Body of pancreas (tissue), 4 donors: ENCODE results near the gene DNAH6.
"Not testable (repeated sequence)": the region's sequence is repeated elsewhere in the genome, so short reads cannot be mapped to it uniquely, and the experiment has no call there.

Source experiments
- POLR2A ChIP-seq, 3 donors: fragments of 450-650 bp; IDR thresholded peaks; one replicate each; pipeline ENCODE4 v1.6.1; 2016; ENCODE audit warnings: antibody characterized with exemption in 3 of 3, mild to moderate bottlenecking in 2 of 3
- TF ChIP-seq, protein P1 (sequence below), 7 experiments: fragments of 450-650 bp in 4 of 7; fragments of 200-600 bp in 3 of 7; sonication (generic) in 3 of 7; IDR thresholded peaks; one replicate each; pipeline ENCODE4 v1.5.1; 2016 to 2019; ENCODE audit warnings: antibody characterized with exemption in 7 of 7

DNA sequence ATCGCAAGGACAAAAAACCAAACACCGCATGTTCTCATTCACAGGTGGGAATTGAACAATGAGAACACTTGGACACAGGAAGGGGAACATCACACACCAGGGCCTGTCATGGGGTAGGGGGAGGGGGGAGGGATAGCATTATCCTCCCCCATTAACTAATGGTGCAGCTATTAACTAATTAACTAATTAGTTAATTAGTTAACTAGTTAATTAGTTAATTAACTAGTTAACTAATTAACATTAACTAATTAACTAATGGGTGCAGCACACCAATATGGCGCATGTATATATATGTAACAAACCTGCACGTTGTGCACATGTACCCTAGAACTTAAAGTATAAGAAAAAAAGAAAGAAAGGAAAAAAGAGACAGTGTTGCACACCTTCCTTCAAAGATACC lies 352.0 kb downstream of the DNAH6 start:
- TF ChIP-seq, protein P1, sequence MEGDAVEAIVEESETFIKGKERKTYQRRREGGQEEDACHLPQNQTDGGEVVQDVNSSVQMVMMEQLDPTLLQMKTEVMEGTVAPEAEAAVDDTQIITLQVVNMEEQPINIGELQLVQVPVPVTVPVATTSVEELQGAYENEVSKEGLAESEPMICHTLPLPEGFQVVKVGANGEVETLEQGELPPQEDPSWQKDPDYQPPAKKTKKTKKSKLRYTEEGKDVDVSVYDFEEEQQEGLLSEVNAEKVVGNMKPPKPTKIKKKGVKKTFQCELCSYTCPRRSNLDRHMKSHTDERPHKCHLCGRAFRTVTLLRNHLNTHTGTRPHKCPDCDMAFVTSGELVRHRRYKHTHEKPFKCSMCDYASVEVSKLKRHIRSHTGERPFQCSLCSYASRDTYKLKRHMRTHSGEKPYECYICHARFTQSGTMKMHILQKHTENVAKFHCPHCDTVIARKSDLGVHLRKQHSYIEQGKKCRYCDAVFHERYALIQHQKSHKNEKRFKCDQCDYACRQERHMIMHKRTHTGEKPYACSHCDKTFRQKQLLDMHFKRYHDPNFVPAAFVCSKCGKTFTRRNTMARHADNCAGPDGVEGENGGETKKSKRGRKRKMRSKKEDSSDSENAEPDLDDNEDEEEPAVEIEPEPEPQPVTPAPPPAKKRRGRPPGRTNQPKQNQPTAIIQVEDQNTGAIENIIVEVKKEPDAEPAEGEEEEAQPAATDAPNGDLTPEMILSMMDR (IDR thresholded peaks at IDR 0.05), result not testable (repeated sequence)
- TF ChIP-seq POLR2A (IDR thresholded peaks at IDR 0.05), result not testable (repeated sequence)
